Fibroblast of mammary gland (primary cell): ENCODE results near the gene ILK.

Experiments
- DNase-seq: peaks from one replicate; pipeline ENCODE4 v3.0.0-alpha.2; 2010; ENCODE audit warnings: low read depth
- H3K4me3 ChIP-seq: 2 replicates; pipeline ENCODE4 v1.5.1; 2011; ENCODE audit warnings: low read depth, mild to moderate bottlenecking, low read length, moderate library complexity; ENCODE audit not compliant: control insufficient read depth
- TF ChIP-seq, protein P1 (sequence below): conservative IDR thresholded peaks from 2 replicates; pipeline ENCODE4 v1.5.1; 2011; ENCODE audit warnings: low read depth, low read length, inconsistent platforms; ENCODE audit not compliant: control insufficient read depth, insufficient read depth

The ILK gene

GRCh38 chr11:6622261-6623171 is 18.9 kb downstream of the ILK start:
- DNase-seq, result peak; percentile 22
- TF ChIP-seq, protein P1, sequence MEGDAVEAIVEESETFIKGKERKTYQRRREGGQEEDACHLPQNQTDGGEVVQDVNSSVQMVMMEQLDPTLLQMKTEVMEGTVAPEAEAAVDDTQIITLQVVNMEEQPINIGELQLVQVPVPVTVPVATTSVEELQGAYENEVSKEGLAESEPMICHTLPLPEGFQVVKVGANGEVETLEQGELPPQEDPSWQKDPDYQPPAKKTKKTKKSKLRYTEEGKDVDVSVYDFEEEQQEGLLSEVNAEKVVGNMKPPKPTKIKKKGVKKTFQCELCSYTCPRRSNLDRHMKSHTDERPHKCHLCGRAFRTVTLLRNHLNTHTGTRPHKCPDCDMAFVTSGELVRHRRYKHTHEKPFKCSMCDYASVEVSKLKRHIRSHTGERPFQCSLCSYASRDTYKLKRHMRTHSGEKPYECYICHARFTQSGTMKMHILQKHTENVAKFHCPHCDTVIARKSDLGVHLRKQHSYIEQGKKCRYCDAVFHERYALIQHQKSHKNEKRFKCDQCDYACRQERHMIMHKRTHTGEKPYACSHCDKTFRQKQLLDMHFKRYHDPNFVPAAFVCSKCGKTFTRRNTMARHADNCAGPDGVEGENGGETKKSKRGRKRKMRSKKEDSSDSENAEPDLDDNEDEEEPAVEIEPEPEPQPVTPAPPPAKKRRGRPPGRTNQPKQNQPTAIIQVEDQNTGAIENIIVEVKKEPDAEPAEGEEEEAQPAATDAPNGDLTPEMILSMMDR, result no peak
- H3K4me3 ChIP-seq, result no peak overlapping the region

DNA sequence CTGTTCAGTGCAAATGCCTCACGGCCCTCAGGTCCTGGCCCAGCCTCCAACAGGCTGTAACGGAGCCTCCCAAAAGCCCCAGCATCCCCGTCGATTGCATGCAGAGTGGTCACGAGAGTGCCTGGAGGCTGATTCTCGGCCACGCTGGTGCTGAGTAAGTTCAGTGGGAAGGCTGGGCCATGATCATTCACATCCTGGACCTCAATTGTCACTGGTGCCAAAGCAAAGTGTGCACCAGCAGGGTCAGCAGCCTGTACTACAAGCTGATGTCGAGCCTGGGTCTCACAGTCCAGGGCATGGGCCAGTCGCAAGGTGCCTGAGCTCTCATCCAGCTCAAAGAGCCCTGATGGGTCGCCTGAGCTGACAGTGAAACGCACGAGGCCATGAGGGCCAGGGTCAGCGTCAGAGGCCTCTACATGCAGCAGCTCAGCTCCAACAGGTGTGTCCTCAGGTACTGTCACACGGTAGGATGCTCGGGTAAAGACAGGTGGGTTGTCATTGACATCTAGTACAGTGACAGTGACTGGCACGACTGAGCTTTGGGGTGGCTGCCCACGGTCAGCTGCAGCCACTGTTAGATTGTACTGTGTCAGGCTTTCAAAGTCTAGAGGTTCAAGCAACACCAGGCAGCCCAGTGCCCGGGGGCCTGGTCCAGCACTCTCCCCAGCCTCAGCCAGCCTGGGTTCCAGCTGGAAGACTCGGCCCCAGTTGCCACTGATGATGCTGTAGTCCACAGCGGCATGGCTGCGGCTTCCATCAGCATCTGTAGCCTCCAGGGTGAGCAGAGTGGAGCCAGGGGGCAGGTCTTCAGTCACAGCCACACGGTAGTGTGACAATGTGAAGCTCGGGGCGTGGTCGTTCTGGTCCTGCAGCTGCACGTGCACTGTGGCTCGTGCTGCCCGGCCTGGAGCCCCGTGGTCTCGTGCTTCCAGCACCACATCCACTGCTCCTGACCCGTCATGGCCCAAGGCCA is 20.1 kb downstream of the ILK start:
- TF ChIP-seq, protein P1, result no peak
- no peak for DNase-seq
- H3K4me3 ChIP-seq, result no peak overlapping the region

GRCh38 chr11:6625156-6625831 is 21.7 kb downstream of the ILK start:
- no peak for DNase-seq
- TF ChIP-seq, protein P1, result no peak
- no peak overlapping the region for H3K4me3 ChIP-seq

GRCh38 chr11:6625832-6626420 is 22.4 kb downstream of the ILK start:
- no peak overlapping the region for H3K4me3 ChIP-seq
- DNase-seq, result no peak
- TF ChIP-seq, protein P1, result no peak

GRCh38 chr11:6626971-6627761 is 23.6 kb downstream of the ILK start:
- no peak for DNase-seq
- TF ChIP-seq, protein P1, result no peak
- no peak overlapping the region for H3K4me3 ChIP-seq
